GM10847 (cell line): ENCODE data around the gene ARID1B.

Experiments
- POLR2A ChIP-seq: IDR thresholded peaks from 2 replicates; pipeline ENCODE4 v1.6.1; 2011; ENCODE audit not compliant: insufficient read length; ENCODE audit errors: extremely low read depth

Gene ARID1B

DNA sequence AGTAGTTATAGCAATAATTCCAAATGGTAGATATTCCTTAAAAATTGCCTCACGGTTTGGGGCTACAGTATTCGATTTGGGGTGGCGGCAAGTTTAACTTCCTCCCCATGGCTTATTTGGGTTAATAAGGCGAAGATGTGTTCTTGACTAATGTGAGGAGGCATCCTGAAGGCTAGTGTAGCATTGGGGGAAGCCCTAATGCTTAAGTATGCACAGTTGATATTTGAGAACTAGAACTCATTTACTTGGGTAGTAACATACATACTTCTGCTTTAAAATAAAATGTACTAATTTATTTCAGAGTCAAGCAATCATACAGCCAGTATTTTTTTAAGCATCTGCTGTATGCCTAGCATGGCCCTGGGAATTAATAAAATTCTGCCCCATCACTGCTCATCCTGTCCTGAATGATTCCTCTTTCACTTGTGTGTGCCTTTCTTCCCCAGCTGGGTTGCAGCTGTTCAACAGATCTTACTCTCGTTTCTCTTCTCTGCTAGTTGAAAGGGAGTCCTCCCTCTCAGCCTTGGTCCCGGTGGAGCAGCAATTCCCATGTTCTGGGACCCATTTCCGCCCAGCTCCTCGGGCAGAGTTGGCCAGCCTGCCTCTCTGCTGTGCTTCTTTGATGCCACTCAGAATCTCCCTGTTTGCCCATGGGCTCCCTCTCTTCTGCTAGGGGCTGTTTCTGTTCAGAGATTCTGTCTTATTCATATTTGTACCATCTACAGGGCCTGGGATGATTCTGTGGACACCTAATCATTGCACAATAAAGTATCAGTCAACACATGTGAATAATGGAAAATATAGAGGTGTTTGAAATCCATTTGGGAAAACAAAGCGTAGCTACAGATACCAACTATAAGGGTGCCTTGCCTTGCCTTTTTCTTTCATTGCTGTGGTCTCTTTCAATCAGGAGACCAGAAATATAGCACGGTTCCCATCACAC is 104.8 kb downstream of the ARID1B start:
- TF ChIP-seq POLR2A: no peak

DNA sequence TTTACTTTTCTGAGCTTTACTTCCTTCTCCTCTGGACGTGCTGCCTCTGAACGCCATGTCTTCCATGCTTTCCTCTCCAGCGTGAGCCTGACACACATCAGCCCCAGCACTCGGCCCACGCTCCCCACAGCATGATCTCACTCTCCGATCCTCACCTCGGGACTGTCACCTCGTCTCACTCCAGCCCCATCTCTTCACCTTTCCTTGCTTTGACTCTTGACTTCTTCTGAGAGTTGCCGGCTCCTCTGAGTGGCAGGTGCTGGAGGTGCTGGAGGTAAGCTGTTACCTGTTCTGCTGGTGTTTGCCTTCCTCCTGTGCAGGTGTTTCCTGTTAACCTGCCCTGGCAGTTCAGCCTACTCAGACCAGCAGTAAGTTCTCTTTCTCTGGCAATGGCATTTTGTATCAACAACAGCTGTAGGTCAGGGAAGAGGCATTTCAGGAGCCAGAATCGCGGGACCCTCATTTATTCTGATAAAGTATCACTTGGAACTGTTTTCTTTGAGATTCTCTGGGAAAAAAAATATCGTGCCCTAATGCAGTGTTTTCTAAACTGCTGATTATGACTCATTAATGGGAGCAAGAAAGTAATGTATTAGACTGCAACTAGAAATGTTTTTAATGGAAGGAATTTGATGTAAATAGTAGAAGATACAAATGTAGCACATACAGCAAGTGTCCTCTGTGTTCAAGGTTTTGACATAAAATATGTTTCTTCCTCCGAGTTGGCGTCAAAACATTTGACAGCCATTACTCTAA is 106.5 kb downstream of the ARID1B start:
- TF ChIP-seq POLR2A: no peak

DNA sequence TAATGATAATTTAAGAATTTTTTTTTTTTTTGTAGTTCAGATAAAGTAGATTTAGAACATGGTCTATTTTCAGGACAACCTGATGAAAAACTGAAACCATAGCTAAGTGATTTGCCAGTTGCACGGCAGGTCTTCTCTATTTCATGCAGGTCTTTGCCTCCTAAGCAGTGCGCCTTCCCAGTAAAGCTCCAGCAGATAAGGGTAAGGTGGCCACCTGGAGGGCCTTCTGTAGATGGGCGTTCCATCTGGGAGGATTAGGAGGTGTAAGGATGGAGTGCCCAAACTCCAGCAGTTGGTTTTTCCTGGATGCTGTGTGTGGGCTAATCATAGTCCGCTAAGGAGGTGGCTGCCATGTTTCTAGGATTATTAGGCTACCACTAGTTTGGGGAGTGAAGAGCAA is 107.1 kb downstream of the ARID1B start:
- no peak for TF ChIP-seq POLR2A

DNA sequence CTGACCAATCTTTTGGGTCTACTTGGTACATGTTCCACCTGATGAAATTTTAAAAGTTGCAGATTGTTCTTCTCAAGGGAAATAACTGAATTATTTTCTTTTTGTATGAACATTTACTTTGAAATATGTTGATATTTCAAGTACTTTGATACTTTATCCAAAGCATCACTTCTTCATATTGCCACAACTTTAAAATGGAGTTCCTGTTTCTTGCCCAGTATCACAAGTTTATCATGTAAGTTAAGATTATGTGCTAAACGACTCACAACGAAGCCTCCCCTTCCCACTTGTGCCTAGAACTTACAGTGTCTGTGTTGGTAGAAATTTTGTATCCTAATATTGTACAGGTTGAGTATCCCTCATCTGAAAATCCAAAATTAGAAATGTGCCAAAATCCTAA is 108.4 kb downstream of the ARID1B start:
- no peak for TF ChIP-seq POLR2A

DNA sequence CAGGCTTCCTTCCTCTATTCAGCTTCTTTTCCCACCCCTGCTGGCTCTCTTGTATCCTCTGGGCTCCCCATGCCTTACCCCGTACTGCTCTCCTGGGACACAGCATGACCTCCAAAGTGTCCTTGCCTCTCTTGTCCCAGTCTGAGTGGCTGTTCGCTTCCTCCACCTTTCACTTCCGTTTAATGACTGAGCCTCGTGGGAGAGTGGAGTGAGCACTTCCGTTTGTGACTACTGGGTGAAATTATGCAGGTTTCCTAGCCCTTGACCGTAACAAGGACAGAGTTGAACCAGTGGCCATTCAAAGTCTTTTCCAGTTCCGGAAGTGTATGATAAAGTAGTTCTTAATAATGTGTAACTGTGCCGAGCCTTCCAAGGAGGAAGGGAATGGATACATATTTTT is 109.2 kb downstream of the ARID1B start:
- no peak for TF ChIP-seq POLR2A

DNA sequence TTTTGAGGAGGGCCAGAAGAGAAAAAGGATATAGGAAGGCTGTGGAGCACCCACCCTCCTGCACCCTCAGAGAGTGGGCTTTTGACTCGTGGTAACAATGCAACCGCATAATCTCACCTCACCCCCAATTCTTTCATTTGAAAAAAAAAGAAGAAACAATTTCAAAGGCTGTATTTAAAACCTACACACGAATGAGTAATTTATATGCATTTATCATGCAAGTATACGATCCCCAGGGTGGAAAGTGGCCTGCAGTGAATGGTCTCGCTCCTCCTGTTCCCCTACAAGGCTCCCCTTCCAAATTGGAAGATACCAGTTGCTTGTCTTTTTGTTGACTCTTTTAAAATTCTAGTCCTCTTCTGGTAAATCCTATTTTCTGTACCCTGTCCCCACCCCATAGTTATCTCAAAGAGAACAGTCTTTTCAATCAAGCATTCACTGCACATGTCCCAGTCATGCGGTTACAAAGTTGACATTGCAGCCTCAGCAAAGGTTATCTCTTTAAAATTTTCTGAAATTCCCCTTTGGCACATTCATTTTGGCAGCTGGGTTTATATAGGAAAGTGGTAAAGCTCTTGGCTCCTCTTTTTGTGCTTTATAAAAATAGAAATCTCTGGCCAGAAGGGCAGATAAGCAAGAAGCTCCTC is 110.6 kb downstream of the ARID1B start:
- TF ChIP-seq POLR2A: no peak

DNA sequence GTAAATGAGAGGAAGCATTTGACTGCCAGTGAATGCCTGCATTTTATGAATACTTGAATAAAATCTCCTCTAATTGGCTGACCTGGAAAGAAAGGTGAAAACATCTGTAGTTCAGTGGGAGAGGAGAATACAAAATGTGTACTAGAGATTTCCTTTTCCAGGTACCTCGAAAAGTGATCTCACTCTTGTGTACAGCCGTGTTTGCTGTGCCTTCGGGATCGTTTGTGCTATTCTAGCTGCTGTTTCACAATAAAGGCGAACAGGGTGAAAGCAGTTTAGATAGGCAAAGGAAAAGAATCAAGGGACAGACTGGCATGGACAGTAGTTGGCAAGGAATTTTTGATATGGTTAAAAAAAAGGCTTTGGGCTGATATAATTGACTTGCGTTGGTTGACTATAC is 112.3 kb downstream of the ARID1B start:
- TF ChIP-seq POLR2A: no peak

DNA sequence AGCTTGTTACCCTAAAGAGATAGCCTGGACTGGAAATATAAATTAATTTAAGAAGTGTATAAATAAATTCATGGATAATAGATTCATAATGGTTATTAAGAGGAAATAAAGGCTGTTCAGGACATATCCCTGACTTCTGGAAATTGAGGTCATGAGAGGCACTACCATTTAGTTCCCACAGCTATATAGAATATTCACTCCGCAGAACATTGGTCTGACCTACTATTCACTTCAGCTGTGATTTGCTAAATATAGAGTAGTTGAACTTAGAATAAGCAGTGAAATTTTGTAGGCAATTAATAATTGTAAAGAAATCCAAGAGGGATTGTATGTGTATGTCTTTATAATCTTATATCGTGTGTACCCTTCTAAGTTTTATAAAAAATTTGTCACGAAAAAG is 112.8 kb downstream of the ARID1B start:
- TF ChIP-seq POLR2A: no peak

DNA sequence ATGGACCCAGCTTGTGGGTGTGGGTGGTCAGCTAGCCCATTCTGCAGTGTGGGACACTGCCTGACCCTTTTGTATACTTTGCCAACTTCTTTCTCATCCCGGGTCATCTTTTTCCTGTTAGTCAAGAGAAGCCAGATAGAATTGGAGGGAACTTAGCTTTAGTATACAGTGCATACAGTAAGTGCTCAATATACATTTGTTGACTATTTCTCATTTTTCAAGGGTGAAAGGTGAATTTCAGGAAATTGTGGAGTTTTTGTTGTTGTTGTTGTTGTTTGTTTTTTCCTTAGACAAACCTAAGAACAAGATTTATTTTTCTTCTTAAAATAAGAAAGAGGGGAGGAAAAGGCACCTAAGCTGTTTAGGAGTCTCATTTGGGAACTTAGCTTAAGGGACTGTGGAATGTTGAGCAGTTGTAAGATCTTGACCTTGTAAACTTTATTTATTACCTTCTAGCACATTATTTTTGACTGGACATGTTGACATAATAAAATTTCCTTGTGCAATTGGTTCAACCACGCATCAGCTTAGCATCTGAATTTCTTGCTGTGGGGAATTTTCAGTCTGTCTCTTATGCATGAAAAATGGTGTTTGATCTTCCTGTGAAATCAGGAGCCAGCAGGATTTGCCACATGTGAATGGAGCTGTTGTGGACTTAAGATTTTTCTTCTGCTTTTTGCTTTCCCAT is 113.6 kb downstream of the ARID1B start:
- TF ChIP-seq POLR2A: no peak

DNA sequence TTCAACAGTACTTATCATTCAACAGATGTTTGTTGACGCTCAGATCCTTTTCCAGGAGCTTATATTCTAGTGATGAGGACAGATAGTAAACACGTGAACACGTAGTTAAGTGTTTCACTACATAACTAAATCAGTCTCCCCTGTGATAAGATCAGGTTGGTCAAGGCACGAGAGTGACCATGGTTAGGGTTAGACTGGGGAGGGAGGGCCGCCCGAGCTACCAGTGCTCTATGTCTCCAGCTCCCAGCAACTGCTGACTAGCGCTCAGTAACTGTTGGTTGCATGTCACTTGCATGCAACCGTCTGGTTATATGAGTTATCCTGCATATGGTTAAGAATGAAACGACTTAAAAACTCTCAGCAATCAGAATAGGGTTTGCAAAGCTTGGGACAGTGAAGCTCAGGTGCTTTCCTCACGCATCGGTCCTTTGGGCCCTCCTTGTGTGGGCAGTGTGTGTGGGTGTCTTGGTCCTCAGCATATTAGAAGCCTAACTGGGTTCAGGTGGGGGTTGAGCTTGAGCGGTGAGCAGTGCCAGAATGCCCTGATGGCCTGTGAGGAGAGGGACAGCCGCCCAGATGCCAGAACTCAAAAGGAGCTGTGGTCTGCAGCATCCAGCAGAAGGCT is 120.8 kb downstream of the ARID1B start:
- TF ChIP-seq POLR2A: no peak

DNA sequence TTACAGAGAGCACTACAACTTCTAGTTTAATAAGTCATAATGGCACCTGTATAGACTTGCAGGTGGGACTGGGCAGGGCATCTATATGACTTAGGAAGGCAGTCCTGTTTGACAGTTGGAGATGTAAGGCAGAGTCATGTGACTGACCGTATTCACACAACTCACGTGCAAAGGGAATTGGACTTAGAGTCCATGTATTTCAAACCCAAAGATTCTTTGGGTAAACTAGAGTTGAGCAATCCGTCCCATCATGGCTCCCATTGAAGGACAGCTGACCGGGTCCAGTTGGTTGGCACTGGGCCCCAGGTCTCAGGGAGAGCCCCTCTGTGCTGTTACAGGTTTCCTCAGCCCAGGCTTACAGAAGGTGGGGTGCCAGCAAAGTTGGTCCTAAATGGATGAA is 121.9 kb downstream of the ARID1B start:
- no peak for TF ChIP-seq POLR2A

DNA sequence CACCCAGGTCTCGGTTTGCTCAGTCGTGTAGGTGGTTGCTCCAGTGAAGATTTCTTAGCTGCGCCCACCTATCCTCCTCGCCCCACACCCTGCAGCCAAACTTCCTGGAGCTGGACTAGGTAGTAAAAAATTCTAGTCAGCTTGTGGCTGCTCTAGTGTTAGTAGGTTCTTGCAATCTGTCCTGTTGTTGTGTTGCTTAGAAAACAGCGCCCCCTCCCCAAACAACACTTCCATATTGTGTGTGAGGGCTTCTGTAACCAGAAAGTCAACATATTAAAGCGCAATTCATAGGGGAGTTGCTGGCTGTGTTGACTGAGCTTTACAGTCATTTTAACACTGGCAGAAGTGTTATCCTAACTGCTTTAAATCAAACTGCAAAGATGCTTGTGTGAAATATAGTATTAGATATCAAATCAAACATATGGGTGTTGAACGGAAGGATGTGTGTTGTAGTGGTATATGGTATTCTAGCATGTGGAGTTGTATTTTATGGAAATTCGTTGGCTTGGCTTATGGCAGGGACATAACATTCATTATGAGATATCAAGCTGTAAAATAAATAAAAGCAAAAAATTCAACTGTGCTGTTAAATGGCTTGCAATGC is 122.5 kb downstream of the ARID1B start:
- TF ChIP-seq POLR2A: no peak

DNA sequence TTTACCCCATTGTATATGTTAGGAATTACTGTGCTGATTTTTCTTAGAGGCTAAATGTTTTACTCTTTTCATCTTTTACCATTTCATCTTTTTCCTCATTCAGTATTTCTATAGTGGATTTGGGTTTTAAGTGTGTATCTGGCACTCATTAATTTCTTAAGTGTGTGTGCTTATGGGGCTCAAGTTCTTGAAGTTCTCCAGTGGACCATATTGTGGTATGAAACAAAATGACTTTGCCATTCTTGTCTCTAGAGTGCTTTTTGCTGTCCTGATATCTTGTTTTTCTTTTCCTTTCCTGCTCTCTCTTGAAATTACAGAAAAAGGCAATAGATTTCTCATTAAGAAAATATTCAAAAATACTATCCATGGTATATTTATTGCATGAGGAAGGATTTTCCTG is 123.1 kb downstream of the ARID1B start:
- TF ChIP-seq POLR2A: no peak

DNA sequence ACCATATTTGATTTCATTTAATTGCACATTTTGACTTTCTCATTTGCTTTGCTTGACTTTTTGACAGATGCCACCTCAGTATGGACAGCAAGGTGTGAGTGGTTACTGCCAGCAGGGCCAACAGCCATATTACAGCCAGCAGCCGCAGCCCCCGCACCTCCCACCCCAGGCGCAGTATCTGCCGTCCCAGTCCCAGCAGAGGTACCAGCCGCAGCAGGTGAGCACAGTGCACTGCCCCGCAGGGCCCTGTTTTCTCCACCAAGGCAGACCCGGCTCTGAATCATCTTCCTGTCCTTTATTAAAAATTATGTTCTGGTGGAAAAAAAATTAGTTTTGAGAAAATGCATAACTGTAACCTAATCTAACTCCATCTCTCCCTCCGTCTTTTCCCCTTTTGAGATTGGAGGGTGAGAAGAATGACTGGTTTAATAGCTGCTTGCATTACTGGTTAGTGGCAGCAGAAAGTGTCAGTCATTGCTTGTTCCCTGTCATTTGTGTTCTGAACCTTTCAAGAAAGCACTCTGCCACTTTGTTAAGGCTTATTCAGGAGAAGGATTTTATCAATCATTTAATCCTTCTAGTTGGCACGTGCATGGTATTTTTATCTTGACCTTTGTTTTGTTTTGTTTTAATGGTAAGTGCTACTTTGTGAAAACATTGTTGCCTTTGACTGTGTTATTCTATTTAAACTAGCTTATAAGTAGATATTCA is 124.3 kb downstream of the ARID1B start:
- TF ChIP-seq POLR2A: no peak

DNA sequence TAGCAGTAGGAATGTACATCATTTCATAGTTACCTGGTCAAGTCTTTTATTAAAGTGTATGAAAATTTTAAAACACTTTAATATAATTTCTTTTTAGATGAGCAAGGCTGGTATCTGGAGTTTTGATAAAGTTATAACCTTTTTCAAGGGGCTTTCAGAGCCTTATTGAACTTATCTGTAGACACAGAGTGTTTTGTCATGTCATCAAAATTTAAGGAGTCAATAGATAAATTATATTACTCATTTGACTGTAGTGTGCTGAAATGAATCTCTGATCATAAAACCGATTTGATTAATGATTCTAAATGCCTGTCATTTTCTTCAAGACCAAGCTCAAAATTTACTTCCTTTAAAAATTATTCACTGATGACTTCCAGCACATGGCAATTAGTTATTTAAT is 125.6 kb downstream of the ARID1B start:
- TF ChIP-seq POLR2A: no peak
